Body of pancreas (tissue), 4 donors: ENCODE results near the gene TGIF2LX.
"Not testable (repeated sequence)": the region's sequence is repeated elsewhere in the genome, so short reads cannot be mapped to it uniquely, and the experiment has no call there.

ENCODE experiments used
- CTCF ChIP-seq, 7 experiments: fragments of 450-650 bp in 4 of 7; fragments of 200-600 bp in 3 of 7; sonication (generic) in 3 of 7; IDR thresholded peaks; one replicate each; pipeline ENCODE4 v1.5.1; 2016 to 2019; ENCODE audit warnings: antibody characterized with exemption in 7 of 7
- POLR2A ChIP-seq, 3 donors: fragments of 450-650 bp; IDR thresholded peaks; one replicate each; pipeline ENCODE4 v1.6.1; 2016; ENCODE audit warnings: antibody characterized with exemption in 3 of 3, mild to moderate bottlenecking in 2 of 3

- TF ChIP-seq CTCF, POLR2A (IDR thresholded peaks at IDR 0.05): not testable (repeated sequence)
These were observed 21.4 kb downstream of the TGIF2LX start for GRCh38 chrX:89943077-89943476.
